Liver (tissue), 3 donors: ENCODE data around the gene NANOG.

ENCODE experiments used
- CTCF ChIP-seq: fragments of 150-350 bp; IDR thresholded peaks from 2 replicates; pipeline ENCODE4 v1.5.1; 2017; ENCODE audit warnings: improper control_type of control experiment, low read depth, low read length; ENCODE audit not compliant: missing input control
- JUND ChIP-seq, 2 donors: IDR thresholded peaks; 2 replicates each; pipeline ENCODE4 v1.6.1; 2016; ENCODE audit warnings: antibody characterized with exemption in 2 of 2
- MAX ChIP-seq: IDR thresholded peaks from 2 replicates; pipeline ENCODE4 v1.6.1; 2016; ENCODE audit warnings: antibody characterized with exemption
- REST ChIP-seq: IDR thresholded peaks from 2 replicates; pipeline ENCODE4 v1.6.1; 2016; ENCODE audit warnings: antibody characterized with exemption, mild to moderate bottlenecking
- TAF1 ChIP-seq: conservative IDR thresholded peaks from 2 replicates; pipeline ENCODE4 v1.6.1; 2016; ENCODE audit warnings: antibody characterized with exemption, mild to moderate bottlenecking
- YY1 ChIP-seq: IDR thresholded peaks from 2 replicates; pipeline ENCODE4 v1.6.1; 2016; ENCODE audit warnings: antibody characterized with exemption, mild to moderate bottlenecking
- ZBTB33 ChIP-seq: IDR thresholded peaks from 2 replicates; pipeline ENCODE4 v1.6.1; 2016; ENCODE audit warnings: antibody characterized with exemption
- donor health status: healthy.
- donor health status: healthy.

- TF ChIP-seq YY1 (no peak), REST (no peak), CTCF (no peak), JUND (IDR thresholded peaks at IDR 0.05) (no peak), ZBTB33 (no peak), TAF1 (no peak), MAX (no peak)
Measured at GRCh38 chr12:7781274-7781673, 7.9 kb upstream of the NANOG start.
